H9 (cell line): ENCODE measurements around the gene WSCD2. TPM values are rescaled to one million over a fixed set of nuclear protein-coding genes. Genes with fewer than 3 reads are reported as not detected.

Experiments used
- DNase-seq: peaks from one replicate; pipeline ENCODE4 v3.0.0-alpha.2; 2017
- H2AFZ ChIP-seq: one replicate; pipeline ENCODE4 v1.6.1; 2013; ENCODE audit warnings: mild to moderate bottlenecking, low read length, control low read depth, moderate library complexity
- H2AK5ac ChIP-seq: 2 replicates; pipeline ENCODE4 v1.6.1; 2013; ENCODE audit warnings: low read length, control low read depth, mixed read lengths; ENCODE audit not compliant: insufficient read length
- H2BK120ac ChIP-seq: one replicate; pipeline ENCODE4 v1.6.1; 2013; ENCODE audit warnings: low read depth, mild to moderate bottlenecking, low read length, control low read depth, inconsistent platforms; ENCODE audit not compliant: poor library complexity, severe bottlenecking
- H2BK12ac ChIP-seq: 2 replicates; pipeline ENCODE4 v1.6.1; 2013; ENCODE audit warnings: low read length, control low read depth, mixed read lengths, low read depth; ENCODE audit not compliant: insufficient read length
- H2BK15ac ChIP-seq: 2 replicates; pipeline ENCODE4 v1.6.1; 2013; ENCODE audit warnings: low read depth, low read length, control low read depth
- H2BK20ac ChIP-seq: one replicate; pipeline ENCODE4 v1.6.1; 2013; ENCODE audit warnings: low read depth, mild to moderate bottlenecking, low read length, control low read depth, inconsistent platforms; ENCODE audit not compliant: poor library complexity, severe bottlenecking
- H2BK5ac ChIP-seq: 2 replicates; pipeline ENCODE4 v1.6.1; 2013; ENCODE audit warnings: low read length, control low read depth, mixed read lengths; ENCODE audit not compliant: insufficient read length
- H3K14ac ChIP-seq: 2 replicates; pipeline ENCODE4 v1.6.1; 2013; ENCODE audit warnings: low read length, control low read depth; ENCODE audit not compliant: insufficient read depth
- H3K18ac ChIP-seq: 2 replicates; pipeline ENCODE4 v1.6.1; 2013; ENCODE audit warnings: low read depth, mild to moderate bottlenecking, mixed read lengths, low read length, control low read depth; ENCODE audit not compliant: insufficient read length
- H3K23ac ChIP-seq: 2 replicates; pipeline ENCODE4 v1.6.1; 2013; ENCODE audit warnings: low read length, control low read depth, mixed read lengths, low read depth; ENCODE audit not compliant: insufficient read length
- H3K23me2 ChIP-seq: 2 replicates; pipeline ENCODE4 v1.6.1; 2013; ENCODE audit warnings: low read depth, mild to moderate bottlenecking, mixed read lengths, low read length, control low read depth; ENCODE audit not compliant: insufficient read length, poor library complexity, severe bottlenecking
- H3K27ac ChIP-seq: 2 replicates; pipeline ENCODE4 v1.5.1; 2013; ENCODE audit warnings: low read length, control low read depth, mixed read lengths, low read depth; ENCODE audit not compliant: insufficient read length
- H3K27me3 ChIP-seq: 2 replicates; pipeline ENCODE4 v1.6.1; 2013; ENCODE audit warnings: low read length, control low read depth, inconsistent platforms; ENCODE audit not compliant: insufficient read depth
- H3K4ac ChIP-seq: 2 replicates; pipeline ENCODE4 v1.6.1; 2013; ENCODE audit warnings: low read depth, mild to moderate bottlenecking, control low read depth, inconsistent platforms, low read length, moderate library complexity
- H3K4me1 ChIP-seq: 2 replicates; pipeline ENCODE4 v1.6.1; 2013; ENCODE audit warnings: low read length, control low read depth, inconsistent platforms; ENCODE audit not compliant: insufficient read depth
- H3K4me2 ChIP-seq: 2 replicates; pipeline ENCODE4 v1.6.1; 2013; ENCODE audit warnings: low read length, control low read depth, mixed read lengths; ENCODE audit not compliant: insufficient read length, insufficient read depth
- H3K56ac ChIP-seq: 2 replicates; pipeline ENCODE4 v1.6.1; 2013; ENCODE audit warnings: low read depth, mild to moderate bottlenecking, mixed read lengths, low read length, control low read depth; ENCODE audit not compliant: insufficient read length
- H3K79me1 ChIP-seq: 2 replicates; pipeline ENCODE4 v1.6.1; 2013; ENCODE audit warnings: low read depth, mild to moderate bottlenecking, moderate library complexity, low read length, control low read depth, inconsistent platforms; ENCODE audit not compliant: insufficient read depth, poor library complexity, severe bottlenecking
- H3K79me2 ChIP-seq: 2 replicates; pipeline ENCODE4 v1.6.1; 2013; ENCODE audit warnings: low read length, control low read depth, inconsistent platforms; ENCODE audit not compliant: insufficient read depth
- H3K9ac ChIP-seq: 2 replicates; pipeline ENCODE4 v1.6.1; 2013; ENCODE audit warnings: low read length, control low read depth, mixed read lengths; ENCODE audit not compliant: insufficient read length; ENCODE audit errors: extremely low read depth
- H3K9me3 ChIP-seq: one replicate; pipeline ENCODE4 v1.6.1; 2013; ENCODE audit warnings: low read depth, low read length, inconsistent platforms; ENCODE audit not compliant: control insufficient read depth
- H3T11ph ChIP-seq: one replicate; pipeline ENCODE4 v1.6.1; 2013; ENCODE audit warnings: mild to moderate bottlenecking, low read length, control low read depth, inconsistent platforms
- H4K20me1 ChIP-seq: one replicate; pipeline ENCODE4 v1.6.1; 2013; ENCODE audit not compliant: control insufficient read depth, insufficient read length, insufficient read depth
- H4K5ac ChIP-seq: 2 replicates; pipeline ENCODE4 v1.6.1; 2013; ENCODE audit warnings: low read depth, mild to moderate bottlenecking, mixed read lengths, low read length, control low read depth; ENCODE audit not compliant: insufficient read length
- H4K8ac ChIP-seq: replicated peaks from 2 replicates; pipeline ENCODE4 v1.6.1; 2013; ENCODE audit warnings: low read length, control low read depth, mixed read lengths, low read depth; ENCODE audit not compliant: insufficient read length
- H4K91ac ChIP-seq: 2 replicates; pipeline ENCODE4 v1.6.1; 2013; ENCODE audit warnings: low read depth, mild to moderate bottlenecking, moderate library complexity, mixed read lengths, low read length, control low read depth; ENCODE audit not compliant: insufficient read length
- H3K27ac Mint-ChIP-seq, 3 experiments: 2 replicates in 2 of 3; 3 replicates in 1 of 3; pipeline ENCODE4 v1.8.0; 2020 to 2021; ENCODE audit warnings: mixed read lengths in 3 of 3, mild to moderate bottlenecking in 1 of 3, moderate library complexity in 1 of 3
- H3K27me3 Mint-ChIP-seq: 2 replicates; pipeline ENCODE4 v1.8.0; 2021; ENCODE audit warnings: low read depth, mild to moderate bottlenecking, moderate library complexity, mixed read lengths
- H3K36me3 Mint-ChIP-seq, 3 experiments: 2 replicates in 2 of 3; 3 replicates in 1 of 3; pipeline ENCODE4 v1.8.0; 2020 to 2021; ENCODE audit warnings: low read depth in 3 of 3, mixed read lengths in 3 of 3; ENCODE audit not compliant: insufficient read depth in 1 of 3
- H3K4me1 Mint-ChIP-seq, 2 experiments: 2 replicates each; pipeline ENCODE4 v1.8.0; 2020; ENCODE audit warnings: mixed read lengths in 2 of 2
- H3K4me3 Mint-ChIP-seq, 2 experiments: 2 replicates in 1 of 2; 3 replicates in 1 of 2; pipeline ENCODE4 v1.8.0; 2020 to 2021; ENCODE audit warnings: mild to moderate bottlenecking in 2 of 2, mixed read lengths in 2 of 2, moderate library complexity in 1 of 2
- H3K9me3 Mint-ChIP-seq, 2 experiments: 2 replicates in 1 of 2; 3 replicates in 1 of 2; pipeline ENCODE4 v1.8.0; 2020; ENCODE audit warnings: mild to moderate bottlenecking in 2 of 2, mixed read lengths in 2 of 2, moderate library complexity in 1 of 2
- WGBS: extraction: QIAGEN DNeasy Blood & Tissue Kit; methylation state at CpG from one replicate; pipeline ENCODE4 v1.1.7; 2013; ENCODE audit warnings: missing lambda C conversion rate, low lambda C conversion rate, mixed read lengths; ENCODE audit not compliant: insufficient read length; ENCODE audit errors: extremely low coverage; 5-methylcytosine and 5-hydroxymethylcytosine counted together
- total RNA-seq: library from RNA; stranded (reverse); gene quantifications from 2 replicates; pipeline ENCODE4 v1.2.1, GENCODE V29; 2021
- TF ChIP-seq, protein P1 (sequence below): fragments of 200-600 bp; sonication (generic); conservative IDR thresholded peaks from 3 replicates; pipeline ENCODE4 v1.8.0; 2021; ENCODE audit warnings: antibody characterized with exemption, mild to moderate bottlenecking

WSCD2 gene
- total RNA-seq, 1 experiment from 2014 or later, result 0.92 TPM

DNA sequence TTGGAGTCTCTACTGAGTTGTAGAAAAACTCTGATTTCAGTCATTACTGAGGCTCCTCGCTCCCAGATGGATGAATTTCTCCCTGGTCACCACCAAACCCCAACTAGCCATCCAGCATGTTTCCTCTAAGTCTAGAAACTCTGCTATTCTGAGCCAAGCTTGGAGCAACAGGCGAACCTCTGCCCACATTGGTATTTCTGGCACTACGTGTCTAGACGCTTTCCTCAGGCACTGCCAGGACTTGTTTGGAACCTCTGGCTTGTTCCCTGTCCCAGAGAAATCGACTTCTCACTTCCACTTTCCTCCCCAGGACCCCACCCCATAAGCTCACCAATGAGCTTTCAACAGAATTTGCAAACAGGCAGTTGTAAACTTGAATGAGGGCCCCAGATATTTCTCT, 27.6 kb downstream of the WSCD2 start:
- no peaks in the 10 kb centered on the region for H3K4me1 ChIP-seq
- no peaks in the 10 kb centered on the region for H3K9me3 ChIP-seq
- H3K27ac ChIP-seq, result no peak overlapping the region
- no peaks in the 10 kb centered on the region for H3K79me1 ChIP-seq
- H3K9ac ChIP-seq, result no peak overlapping the region
- no peak overlapping the region for H4K91ac ChIP-seq
- H3K79me2 ChIP-seq, result no peaks in the 10 kb centered on the region
- H2BK12ac ChIP-seq, result no peak overlapping the region
- Mint-ChIP-seq H3K27me3 (peaks cover 7% of the 10 kb centered on the region; the same call in 1 of the 2 replicates), H3K4me3 (no peak overlapping the region), H3K9me3 (no peaks in the 10 kb centered on the region), H3K4me1 (peaks cover 15% of the 10 kb centered on the region in 2 experiments), H3K36me3 (no peaks in the 10 kb centered on the region), H3K27ac (no peak overlapping the region)
- no peak overlapping the region for H2AK5ac ChIP-seq
- H3K23ac ChIP-seq, result no peak overlapping the region
- H3K27me3 ChIP-seq, result no peaks in the 10 kb centered on the region
- no peak overlapping the region for H2BK20ac ChIP-seq
- no peak overlapping the region for H2BK120ac ChIP-seq
- no peak overlapping the region for H3K18ac ChIP-seq
- H4K20me1 ChIP-seq, result no peaks in the 10 kb centered on the region
- WGBS, result no CpG with 5 or more reads among the region's 5 CpGs
- no peak overlapping the region for H2AFZ ChIP-seq
- no peak overlapping the region for H3K4ac ChIP-seq
- DNase-seq, result no peak
- H3T11ph ChIP-seq, result no peak overlapping the region
- TF ChIP-seq, protein P1, sequence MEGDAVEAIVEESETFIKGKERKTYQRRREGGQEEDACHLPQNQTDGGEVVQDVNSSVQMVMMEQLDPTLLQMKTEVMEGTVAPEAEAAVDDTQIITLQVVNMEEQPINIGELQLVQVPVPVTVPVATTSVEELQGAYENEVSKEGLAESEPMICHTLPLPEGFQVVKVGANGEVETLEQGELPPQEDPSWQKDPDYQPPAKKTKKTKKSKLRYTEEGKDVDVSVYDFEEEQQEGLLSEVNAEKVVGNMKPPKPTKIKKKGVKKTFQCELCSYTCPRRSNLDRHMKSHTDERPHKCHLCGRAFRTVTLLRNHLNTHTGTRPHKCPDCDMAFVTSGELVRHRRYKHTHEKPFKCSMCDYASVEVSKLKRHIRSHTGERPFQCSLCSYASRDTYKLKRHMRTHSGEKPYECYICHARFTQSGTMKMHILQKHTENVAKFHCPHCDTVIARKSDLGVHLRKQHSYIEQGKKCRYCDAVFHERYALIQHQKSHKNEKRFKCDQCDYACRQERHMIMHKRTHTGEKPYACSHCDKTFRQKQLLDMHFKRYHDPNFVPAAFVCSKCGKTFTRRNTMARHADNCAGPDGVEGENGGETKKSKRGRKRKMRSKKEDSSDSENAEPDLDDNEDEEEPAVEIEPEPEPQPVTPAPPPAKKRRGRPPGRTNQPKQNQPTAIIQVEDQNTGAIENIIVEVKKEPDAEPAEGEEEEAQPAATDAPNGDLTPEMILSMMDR, result no peak
- H3K14ac ChIP-seq, result no peak overlapping the region
- no peaks in the 10 kb centered on the region for H3K23me2 ChIP-seq
- H2BK5ac ChIP-seq, result no peak overlapping the region
- H4K5ac ChIP-seq, result no peak overlapping the region
- H3K4me2 ChIP-seq, result no peak overlapping the region
- H2BK15ac ChIP-seq, result no peak overlapping the region
- no peak overlapping the region for H4K8ac ChIP-seq
- no peak overlapping the region for H3K56ac ChIP-seq
